Esophagus (tissue), 2 donors: Measurements from ENCODE around the gene FAM13A. TPM values are rescaled to one million over a fixed set of nuclear protein-coding genes. Genes with fewer than 3 reads are reported as not detected.

Experiments
- H3K27ac ChIP-seq, 2 donors: one replicate each; pipeline ENCODE4 v1.5.1; 2013; ENCODE audit warnings: low read depth in 2 of 2, mild to moderate bottlenecking in 2 of 2, inconsistent platforms in 1 of 2, low read length in 1 of 2, moderate library complexity in 1 of 2
- H3K27me3 ChIP-seq, 2 donors: one replicate each; pipeline ENCODE4 v1.6.1; 2013; ENCODE audit warnings: low read length in 2 of 2, control low read depth in 1 of 2, mild to moderate bottlenecking in 1 of 2; ENCODE audit not compliant: insufficient read depth in 2 of 2, control insufficient read depth in 1 of 2
- H3K36me3 ChIP-seq, 2 donors: one replicate each; pipeline ENCODE4 v1.6.1; 2013; ENCODE audit warnings: low read length in 1 of 2; ENCODE audit not compliant: control insufficient read depth in 2 of 2, insufficient read depth in 2 of 2
- H3K4me1 ChIP-seq, 2 donors: one replicate each; pipeline ENCODE4 v1.6.1; 2013; ENCODE audit warnings: low read length in 1 of 2; ENCODE audit not compliant: control insufficient read depth in 2 of 2, insufficient read depth in 2 of 2
- H3K4me3 ChIP-seq, 2 donors: one replicate each; pipeline ENCODE4 v1.5.1; 2013; ENCODE audit warnings: low read length in 2 of 2, mild to moderate bottlenecking in 2 of 2, low read depth in 1 of 2, moderate library complexity in 1 of 2
- H3K9me3 ChIP-seq, 2 donors: one replicate each; pipeline ENCODE4 v1.6.1; 2013; ENCODE audit warnings: mild to moderate bottlenecking in 2 of 2, low read depth in 1 of 2, low read length in 1 of 2, moderate library complexity in 1 of 2; ENCODE audit not compliant: control insufficient read depth in 2 of 2, insufficient read depth in 1 of 2
- WGBS, 2 donors: extraction: QIAGEN DNeasy Blood & Tissue Kit; methylation state at CpG; one replicate each; pipeline ENCODE4 v1.1.7; 2013; 5-methylcytosine and 5-hydroxymethylcytosine counted together
- polyA plus RNA-seq, 2 donors: library from polyadenylated mRNA; stranded (reverse); fragments of 200-250 nt; gene quantifications; one replicate each; pipeline ENCODE4 v1.2.3, GENCODE V29; 2013
- donor health status: healthy with polysubstance abuse.
- donor health status: Bipolar disorder and iron deficiency.

The FAM13A gene
- polyA plus RNA-seq, 2 donors = 2.5 to 2.7 TPM

- H3K27me3 ChIP-seq = no peaks in the 10 kb centered on the region
- H3K4me3 ChIP-seq = no peak overlapping the region
- H3K9me3 ChIP-seq = no peaks in the 10 kb centered on the region
- no peaks in the 10 kb centered on the region for H3K36me3 ChIP-seq
- WGBS, 2 donors = 51% methylated on average over 5 of the region's 5 CpGs
- no peak overlapping the region for H3K27ac ChIP-seq
- no peaks in the 10 kb centered on the region for H3K4me1 ChIP-seq
These were observed 253.3 kb downstream of the FAM13A start for GRCh38 chr4:88803600-88804096.

GRCh38 chr4:88802585-88803286 is 254.2 kb downstream of the FAM13A start:
- no peaks in the 10 kb centered on the region for H3K4me1 ChIP-seq
- 86 to 89% methylated on average over 8 of the region's 8 CpGs for WGBS, 2 donors
- H3K9me3 ChIP-seq = no peaks in the 10 kb centered on the region
- H3K27me3 ChIP-seq = no peaks in the 10 kb centered on the region
- H3K27ac ChIP-seq = no peak overlapping the region
- no peak overlapping the region for H3K4me3 ChIP-seq
- no peaks in the 10 kb centered on the region for H3K36me3 ChIP-seq

GRCh38 chr4:88802138-88802537 is 254.8 kb downstream of the FAM13A start:
- Histone ChIP-seq H3K36me3 (no peaks in the 10 kb centered on the region), H3K27me3 (no peaks in the 10 kb centered on the region), H3K4me1 (no peaks in the 10 kb centered on the region), H3K27ac (no peak overlapping the region), H3K9me3 (no peaks in the 10 kb centered on the region), H3K4me3 (no peak overlapping the region)
- WGBS, 2 donors = 41 to 65% methylated on average over 1 of the region's 1 CpG

- Histone ChIP-seq H3K9me3 (no peaks in the 10 kb centered on the region), H3K4me1 (no peaks in the 10 kb centered on the region), H3K27ac (no peak overlapping the region), H3K27me3 (no peaks in the 10 kb centered on the region), H3K36me3 (no peaks in the 10 kb centered on the region), H3K4me3 (no peak overlapping the region)
- 95 to 96% methylated on average over 1 of the region's 1 CpG for WGBS, 2 donors
These were observed 257.1 kb downstream of the FAM13A start for GRCh38 chr4:88799900-88800299.

GRCh38 chr4:88797725-88798124 is 259.3 kb downstream of the FAM13A start:
- H3K4me1 ChIP-seq = no peaks in the 10 kb centered on the region
- H3K36me3 ChIP-seq = no peaks in the 10 kb centered on the region
- no peaks in the 10 kb centered on the region for H3K27me3 ChIP-seq
- no peak overlapping the region for H3K4me3 ChIP-seq
- H3K27ac ChIP-seq = no peak overlapping the region
- no peaks in the 10 kb centered on the region for H3K9me3 ChIP-seq

- 93 to 96% methylated on average over 1 of the region's 1 CpG for WGBS, 2 donors
- H3K27ac ChIP-seq = no peak overlapping the region
- H3K36me3 ChIP-seq = no peaks in the 10 kb centered on the region
- H3K4me3 ChIP-seq = no peak overlapping the region
- no peaks in the 10 kb centered on the region for H3K9me3 ChIP-seq
- H3K27me3 ChIP-seq = no peaks in the 10 kb centered on the region
- no peaks in the 10 kb centered on the region for H3K4me1 ChIP-seq
These were observed 260.4 kb downstream of the FAM13A start for GRCh38 chr4:88796545-88796944.

GRCh38 chr4:88794952-88795351 is 262.0 kb downstream of the FAM13A start:
- H3K36me3 ChIP-seq = peaks cover 0 to under 1% of the 10 kb centered on the region in 2 donors
- H3K9me3 ChIP-seq = no peaks in the 10 kb centered on the region
- no peak overlapping the region for H3K27ac ChIP-seq
- no peak overlapping the region for H3K4me3 ChIP-seq
- no peaks in the 10 kb centered on the region for H3K27me3 ChIP-seq
- H3K4me1 ChIP-seq = no peaks in the 10 kb centered on the region

GRCh38 chr4:88794087-88794690 is 262.8 kb downstream of the FAM13A start:
- WGBS, 2 donors = 96 to 97% methylated on average over 4 of the region's 4 CpGs
- Histone ChIP-seq H3K36me3 (peaks cover 0 to 4% of the 10 kb centered on the region in 2 donors), H3K4me3 (no peak overlapping the region), H3K4me1 (no peaks in the 10 kb centered on the region), H3K27ac (no peak overlapping the region), H3K9me3 (no peaks in the 10 kb centered on the region), H3K27me3 (no peaks in the 10 kb centered on the region)

GRCh38 chr4:88793475-88793874 is 263.5 kb downstream of the FAM13A start:
- WGBS, 2 donors = 87 to 90% methylated on average over 1 of the region's 1 CpG
- no peak overlapping the region for H3K27ac ChIP-seq
- H3K9me3 ChIP-seq = no peaks in the 10 kb centered on the region
- H3K36me3 ChIP-seq = peaks cover 0 to 4% of the 10 kb centered on the region in 2 donors
- no peak overlapping the region for H3K4me3 ChIP-seq
- no peaks in the 10 kb centered on the region for H3K4me1 ChIP-seq
- H3K27me3 ChIP-seq = no peaks in the 10 kb centered on the region

- Histone ChIP-seq H3K9me3 (no peaks in the 10 kb centered on the region), H3K4me3 (no peak overlapping the region), H3K27me3 (no peaks in the 10 kb centered on the region), H3K4me1 (no peaks in the 10 kb centered on the region), H3K27ac (no peak overlapping the region), H3K36me3 (peaks cover 0 to 4% of the 10 kb centered on the region in 2 donors)
- WGBS, 2 donors = 98 to 100% methylated on average over 1 of the region's 1 CpG
These were observed 264.2 kb downstream of the FAM13A start for GRCh38 chr4:88792821-88793220.
